A549 treated with GW870086 at 1 μM for 4 hours (cell line): ENCODE data around the gene IL26. TPM values are rescaled to one million over a fixed set of nuclear protein-coding genes. Genes with fewer than 3 reads are reported as not detected.

Experiments
- total RNA-seq: library from RNA; stranded (reverse); fragments of 200-300 nt; extraction: Qiagen RNA extraction; gene quantifications from 5 replicates; pipeline ENCODE4 v1.2.3, GENCODE V29; 2022; ENCODE audit warnings: low read depth

IL26 gene
- not detected in 5 replicates for total RNA-seq

GRCh38 chr12:68225576-68226476 is at the start of gene IL26:
Gene IL26, minus strand, starts transcription at chr12:68225810. Its CDS starts 54 bp downstream, at chr12:68225756.

GRCh38 chr12:68253504-68253903 is 27.9 kb upstream of the IL26 start, which contains the start of gene IL22:
Gene IL22, minus strand, starts transcription at chr12:68253604. Its CDS starts 156 bp downstream, at chr12:68253448.

GRCh38 chr12:68159681-68160304 is 65.8 kb downstream of the IL26 start, which contains the start of gene IFNG:
Gene IFNG, minus strand, starts transcription at chr12:68159740. Its CDS starts 125 bp downstream, at chr12:68159615.

Other genes starting within 250 kb of the IL26 start
- not detected in 5 replicates for gene IFNG-AS1, start 236.4 kb downstream of the IL26 start, total RNA-seq
- not detected in 5 replicates for gene IFNG, start 66.1 kb downstream of the IL26 start, total RNA-seq
- not detected in 5 replicates for gene IL22, start 27.8 kb upstream of the IL26 start, total RNA-seq
- 5.8 to 8.1 TPM (median 6.5 TPM) in 5 replicates for gene MDM1, start 106.6 kb upstream of the IL26 start, total RNA-seq